Adipose tissue (tissue), 3 donors: ENCODE measurements around the gene TNIK. TPM values are rescaled to one million over a fixed set of nuclear protein-coding genes. Genes with fewer than 3 reads are reported as not detected.

Source experiments
- H3K27ac ChIP-seq: one replicate; pipeline ENCODE4 v1.5.1; 2013; ENCODE audit warnings: low read depth, low read length
- WGBS, 3 donors: extraction: QIAGEN DNeasy Blood & Tissue Kit; methylation state at CpG; one replicate each; pipeline ENCODE4 v1.1.7; 2013; 5-methylcytosine and 5-hydroxymethylcytosine counted together
- polyA plus RNA-seq, 3 donors: library from polyadenylated mRNA; stranded (reverse); fragments of 200-250 nt; gene quantifications; one replicate each; pipeline ENCODE4 v1.2.3, GENCODE V29; 2013
- donor health status: healthy with polysubstance abuse.
- donor health status: Bipolar disorder and iron deficiency.
- donor health status: healthy.

Gene TNIK
- 1 to 10 TPM in 2 of 3 donors, under 1 TPM in 1; 0.91 to 6.6 (median 1.5) TPM for polyA plus RNA-seq

GRCh38 chr3:171459942-171460724, at the start of gene TNIK:
Gene TNIK (minus strand): TSS chr3:171460405. CDS start chr3:171460063, 342 bp downstream.
- H3K27ac ChIP-seq = no peak within 1 kb of the TSS
- 0 to 1% (median 0%) methylated on average over 52 to 55 of the region's 55 CpGs for WGBS, 3 donors

GRCh38 chr3:171508676-171509075, 48.5 kb upstream of the TNIK start:
- WGBS, 3 donors = 74 to 83% (median 78%) methylated on average over 2 of the region's 2 CpGs
- H3K27ac ChIP-seq = no peak overlapping the region

DNA sequence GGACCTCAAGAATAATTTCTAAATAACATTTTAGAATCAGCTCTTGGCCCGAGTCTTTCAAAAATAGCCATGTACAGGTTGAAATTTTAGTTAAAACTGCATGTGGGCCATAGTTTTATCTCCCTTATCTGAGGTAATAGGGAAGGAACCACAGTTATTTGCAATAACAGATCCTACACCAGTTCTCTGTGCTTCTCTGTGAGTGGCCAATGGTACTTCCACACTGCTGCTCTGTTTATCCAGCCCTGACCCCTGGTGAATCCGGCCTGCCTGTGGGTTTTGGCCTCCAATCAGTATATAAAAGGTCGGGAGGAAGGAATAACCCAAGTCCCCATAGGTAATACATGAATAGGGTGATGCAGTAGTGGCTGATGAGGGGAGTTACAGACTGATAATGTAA, 48.0 kb upstream of the TNIK start:
- no peak overlapping the region for H3K27ac ChIP-seq
- WGBS, 3 donors = 38 to 66% (median 51%) methylated on average over 3 of the region's 3 CpGs

DNA sequence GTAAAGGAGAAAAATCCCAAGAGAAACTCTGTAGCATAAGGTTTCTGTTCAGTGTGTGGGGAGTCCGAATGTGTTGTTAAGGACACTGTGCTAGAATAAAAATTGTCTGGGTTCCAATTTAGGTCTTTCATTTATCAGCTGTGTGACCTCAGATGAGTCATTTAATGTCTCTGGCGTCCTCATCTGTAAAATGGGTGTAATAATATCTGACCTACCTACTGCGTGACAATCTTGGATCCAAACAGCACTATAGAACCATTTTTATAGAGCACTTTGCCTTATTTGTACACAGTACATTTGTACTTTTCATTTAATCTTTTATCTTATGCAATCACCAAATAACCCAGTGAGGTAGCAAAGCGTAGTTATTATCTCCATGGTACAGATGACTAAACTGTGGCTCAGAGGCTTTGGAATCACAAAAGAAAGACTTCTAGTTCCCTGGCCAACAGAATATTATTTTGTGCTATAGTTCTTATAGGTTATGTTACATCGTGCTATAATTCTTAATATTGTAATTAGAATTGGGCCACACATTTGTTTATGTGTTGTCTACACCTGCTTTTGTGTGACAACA, 46.6 kb upstream of the TNIK start:
- 86 to 92% (median 89%) methylated on average over 5 of the region's 5 CpGs for WGBS, 3 donors
- no peak overlapping the region for H3K27ac ChIP-seq

DNA sequence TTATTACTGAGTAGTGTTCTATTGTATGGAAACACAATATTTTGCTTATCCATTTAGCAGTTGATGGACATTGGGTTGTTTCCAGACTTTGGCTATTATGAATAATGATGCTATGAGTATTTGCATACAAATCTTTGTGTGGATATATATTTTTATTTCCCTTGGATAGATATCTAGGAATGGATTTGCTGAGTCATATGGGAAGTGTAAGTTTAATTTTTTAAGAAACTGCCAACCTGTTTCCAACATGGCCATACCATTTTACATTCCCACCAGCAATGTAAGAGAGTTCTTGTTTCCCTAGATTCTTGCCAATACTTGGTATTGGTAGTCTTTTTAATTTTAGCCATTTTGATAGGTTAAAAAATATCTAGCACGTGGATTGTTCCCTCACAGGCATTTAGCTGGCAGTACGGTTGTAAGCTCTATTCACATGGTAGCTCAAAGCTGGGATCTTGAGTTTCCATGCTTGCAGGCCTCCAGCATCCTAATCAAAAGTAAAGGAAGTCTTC, 45.7 kb upstream of the TNIK start:
- no peak overlapping the region for H3K27ac ChIP-seq
- 91 to 95% (median 94%) methylated on average over 2 of the region's 2 CpGs for WGBS, 3 donors

DNA sequence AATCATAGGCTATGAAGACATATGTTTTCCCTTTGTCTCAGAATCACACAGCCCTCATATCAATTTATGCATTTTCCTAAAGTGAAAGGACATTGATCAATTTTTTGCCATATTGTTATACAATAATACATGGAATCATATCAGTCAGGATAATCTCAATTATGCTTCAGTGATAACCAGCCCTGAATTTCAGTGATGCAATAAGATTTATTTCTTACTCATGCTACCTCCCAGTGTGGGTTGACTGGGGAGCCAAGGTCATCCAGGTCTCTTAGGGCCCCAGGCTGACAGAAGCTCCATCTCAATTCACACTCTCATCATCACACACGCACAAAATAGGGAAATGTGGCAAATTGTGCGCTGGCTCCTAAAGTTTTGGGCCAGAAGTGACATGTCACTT, 44.2 kb upstream of the TNIK start:
- no peak overlapping the region for H3K27ac ChIP-seq
- 48 to 98% (median 72%) methylated on average over 2 of the region's 2 CpGs for WGBS, 3 donors

GRCh38 chr3:171503817-171504216, 43.6 kb upstream of the TNIK start:
- WGBS, 3 donors = 36 to 86% (median 82%) methylated on average over 1 of the region's 1 CpG
- H3K27ac ChIP-seq = no peak overlapping the region

DNA sequence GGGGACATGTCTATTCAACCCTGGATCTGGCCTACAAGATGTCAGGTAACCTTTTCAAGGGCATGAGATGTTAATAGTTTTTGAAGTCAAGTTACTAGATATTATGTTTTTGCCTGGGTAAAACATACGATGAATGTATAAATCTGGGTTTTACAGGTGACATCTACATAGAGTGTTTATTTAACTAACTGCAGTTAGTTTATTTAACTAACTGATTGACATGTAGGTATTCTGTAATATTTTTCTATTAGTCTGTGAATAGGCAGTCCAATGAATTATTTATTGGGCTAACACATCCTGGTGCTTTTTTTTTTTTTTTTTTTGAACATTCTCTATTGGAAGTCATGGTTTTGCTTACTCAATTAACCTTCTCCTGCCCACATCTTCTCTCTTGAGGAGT, 38.7 kb upstream of the TNIK start:
- no peak overlapping the region for H3K27ac ChIP-seq
- WGBS, 3 donors = 50 to 82% (median 74%) methylated on average over 1 of the region's 1 CpG

DNA sequence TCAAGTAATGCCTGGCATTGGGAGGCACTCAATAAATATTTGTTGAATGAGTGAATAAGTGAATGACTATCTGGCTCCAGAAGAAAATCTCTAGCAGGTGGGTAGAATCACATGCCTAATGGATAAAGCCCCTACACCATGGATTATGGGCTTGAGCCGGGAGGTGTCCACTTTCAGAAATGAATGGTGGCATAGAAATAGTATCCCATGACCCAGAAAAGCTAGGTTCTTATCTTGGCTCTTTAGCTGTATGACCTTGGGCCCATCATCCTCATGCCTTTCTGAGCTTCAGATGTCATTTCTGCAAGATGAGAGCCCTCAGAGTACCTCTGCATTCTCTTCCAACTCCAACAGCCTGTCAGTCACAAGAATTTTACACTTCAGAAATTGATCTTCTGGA, 37.3 kb upstream of the TNIK start:
- WGBS, 3 donors = 89 to 100% (median 96%) methylated on average over 1 of the region's 1 CpG
- H3K27ac ChIP-seq = no peak overlapping the region

- H3K27ac ChIP-seq = no peak overlapping the region
These were observed 35.2 kb upstream of the TNIK start for GRCh38 chr3:171495413-171495812.

- WGBS, 3 donors = 74 to 82% (median 77%) methylated on average over 4 of the region's 4 CpGs
- H3K27ac ChIP-seq = no peak overlapping the region
These were observed 34.4 kb upstream of the TNIK start for GRCh38 chr3:171494457-171495109.

GRCh38 chr3:171491361-171491760, 31.2 kb upstream of the TNIK start:
- WGBS, 3 donors = 29 to 83% (median 32%) methylated on average over 2 of the region's 2 CpGs
- no peak overlapping the region for H3K27ac ChIP-seq

GRCh38 chr3:171490901-171491300, 30.7 kb upstream of the TNIK start:
- 92 to 96% (median 92%) methylated on average over 3 of the region's 3 CpGs for WGBS, 3 donors
- no peak overlapping the region for H3K27ac ChIP-seq

GRCh38 chr3:171489348-171489747, 29.1 kb upstream of the TNIK start:
- 82 to 86% (median 86%) methylated on average over 4 of the region's 4 CpGs for WGBS, 3 donors

DNA sequence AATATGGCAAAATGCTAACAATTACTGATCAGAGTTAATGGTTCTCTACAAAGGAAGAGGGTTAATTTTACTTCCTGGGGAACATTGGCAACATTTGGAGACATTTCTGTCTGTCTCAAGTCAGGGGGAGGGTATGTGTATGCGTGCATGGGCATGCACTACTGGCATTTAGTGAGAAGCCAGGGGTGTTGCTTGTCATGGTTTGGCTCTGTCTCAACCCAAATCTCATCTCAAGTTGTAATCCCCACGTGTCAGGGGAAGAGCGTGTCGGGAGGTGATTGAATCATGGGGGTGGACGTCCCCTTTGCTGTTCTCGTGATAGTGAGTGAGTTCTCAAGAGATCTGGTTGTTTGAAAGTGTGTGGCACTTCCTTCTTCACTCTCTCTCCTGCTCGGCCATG, 28.3 kb upstream of the TNIK start:
- 86 to 92% (median 87%) methylated on average over 7 of the region's 7 CpGs for WGBS, 3 donors
- no peak overlapping the region for H3K27ac ChIP-seq

More at GRCh38 chr3:171489348-171489747, 29.1 kb upstream of the TNIK start:
- H3K27ac ChIP-seq = no peak overlapping the region

GRCh38 chr3:171487382-171487781, 27.2 kb upstream of the TNIK start:
- 61 to 71% (median 67%) methylated on average over 4 of the region's 4 CpGs for WGBS, 3 donors
- H3K27ac ChIP-seq = no peak overlapping the region

- H3K27ac ChIP-seq = no peak overlapping the region
These were observed 25.1 kb upstream of the TNIK start for GRCh38 chr3:171485338-171485737.

- WGBS, 3 donors = 85 to 100% (median 100%) methylated on average over 1 of the region's 1 CpG
These were observed 20.8 kb upstream of the TNIK start for GRCh38 chr3:171481011-171481410.

GRCh38 chr3:171480526-171480925, 20.3 kb upstream of the TNIK start:
- WGBS, 3 donors = 46 to 63% (median 62%) methylated on average over 1 of the region's 1 CpG

More at GRCh38 chr3:171481011-171481410, 20.8 kb upstream of the TNIK start:
- no peak overlapping the region for H3K27ac ChIP-seq

More at GRCh38 chr3:171480526-171480925, 20.3 kb upstream of the TNIK start:
- H3K27ac ChIP-seq = no peak overlapping the region
